AG10803 (cell line): Measurements from ENCODE around the gene EPHB2.

Experiments
- DNase-seq: peaks from one replicate; pipeline ENCODE4 v3.0.0; 2010; ENCODE audit warnings: low read depth
- H3K4me3 ChIP-seq: 2 replicates; pipeline ENCODE4 v1.5.1; 2011; ENCODE audit warnings: mild to moderate bottlenecking, low read length, control low read depth
- CTCF ChIP-seq: conservative IDR thresholded peaks from 2 replicates; pipeline ENCODE4 v1.5.1; 2011; ENCODE audit warnings: mild to moderate bottlenecking, low read length, control low read depth, inconsistent platforms

The EPHB2 gene

GRCh38 chr1:22852144-22852655, 141.6 kb downstream of the EPHB2 start:
- DNase-seq, result no peak
- no peak for TF ChIP-seq CTCF
- H3K4me3 ChIP-seq, result no peak overlapping the region

GRCh38 chr1:22853651-22854185, 143.1 kb downstream of the EPHB2 start:
- H3K4me3 ChIP-seq, result no peak overlapping the region
- TF ChIP-seq CTCF, result no peak
- no peak for DNase-seq

- DNase-seq, result no peak
- TF ChIP-seq CTCF, result no peak
- no peak overlapping the region for H3K4me3 ChIP-seq
Measured at GRCh38 chr1:22854688-22855565, 144.3 kb downstream of the EPHB2 start.

GRCh38 chr1:22855668-22856606, 145.3 kb downstream of the EPHB2 start:
- DNase-seq, result no peak
- TF ChIP-seq CTCF, result no peak
- H3K4me3 ChIP-seq, result no peak overlapping the region

- no peak for DNase-seq
- no peak for TF ChIP-seq CTCF
- H3K4me3 ChIP-seq, result no peak overlapping the region
Measured at GRCh38 chr1:22857661-22858060, 147.0 kb downstream of the EPHB2 start.

- no peak for DNase-seq
- H3K4me3 ChIP-seq, result no peak overlapping the region
- no peak for TF ChIP-seq CTCF
Measured at GRCh38 chr1:22860414-22860800, 149.8 kb downstream of the EPHB2 start.
